ENCODE measurements around the gene LIMA1.
A peak's percentile ranks its signal among the peaks of the same experiment; 100 is the strongest.
"Not testable (repeated sequence)": the region's sequence is repeated elsewhere in the genome, so short reads cannot be mapped to it uniquely, and the experiment has no call there.

The LIMA1 gene

DNA sequence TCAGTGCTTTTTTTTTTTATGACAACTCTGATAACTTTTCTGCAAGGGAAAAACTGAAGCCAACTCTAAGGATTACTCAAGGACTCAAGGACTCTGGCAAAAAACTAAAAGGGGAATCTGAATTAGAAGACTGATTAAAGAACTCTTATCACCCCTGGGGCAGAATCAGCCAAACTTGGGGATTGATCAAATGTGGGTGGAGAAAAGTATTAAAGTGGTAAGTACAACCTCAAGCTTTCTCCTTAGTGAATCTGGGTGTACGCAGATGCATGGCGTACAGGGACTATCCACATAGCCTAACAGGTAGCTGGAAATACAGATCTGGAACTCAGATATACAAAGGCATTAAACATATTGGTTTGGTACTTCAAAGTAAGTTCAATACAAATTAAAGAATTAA is 7.3 kb downstream of the LIMA1 start:
- no peak for DNase-seq
- peaks cover 11% of the 10 kb centered on the region for H3K4me1 Mint-ChIP-seq
- H3K27ac Mint-ChIP-seq: no peak overlapping the region
- no peak for TF ChIP-seq CTCF (IDR thresholded peaks at IDR 0.05)
- H3K27me3 Mint-ChIP-seq (ENCODE audit: low read depth, poor library complexity): peaks cover 10% of the 10 kb centered on the region
- H3K36me3 Mint-ChIP-seq (ENCODE audit: low read depth): no peaks in the 10 kb centered on the region
- no peak overlapping the region for H3K4me3 Mint-ChIP-seq
- no peaks in the 10 kb centered on the region for H3K9me3 Mint-ChIP-seq

GRCh38 chr12:50275556-50275955 is 7.8 kb downstream of the LIMA1 start:
- DNase-seq: no peak
- no peak for TF ChIP-seq CTCF (IDR thresholded peaks at IDR 0.05)
- H3K4me1 Mint-ChIP-seq: peaks cover 11% of the 10 kb centered on the region
- no peaks in the 10 kb centered on the region for H3K36me3 Mint-ChIP-seq (ENCODE audit: low read depth)
- H3K4me3 Mint-ChIP-seq: no peak overlapping the region
- H3K27ac Mint-ChIP-seq: peak overlapping the region; percentile 18
- peaks cover 5% of the 10 kb centered on the region for H3K27me3 Mint-ChIP-seq (ENCODE audit: low read depth, poor library complexity)
- no peaks in the 10 kb centered on the region for H3K9me3 Mint-ChIP-seq

DNA sequence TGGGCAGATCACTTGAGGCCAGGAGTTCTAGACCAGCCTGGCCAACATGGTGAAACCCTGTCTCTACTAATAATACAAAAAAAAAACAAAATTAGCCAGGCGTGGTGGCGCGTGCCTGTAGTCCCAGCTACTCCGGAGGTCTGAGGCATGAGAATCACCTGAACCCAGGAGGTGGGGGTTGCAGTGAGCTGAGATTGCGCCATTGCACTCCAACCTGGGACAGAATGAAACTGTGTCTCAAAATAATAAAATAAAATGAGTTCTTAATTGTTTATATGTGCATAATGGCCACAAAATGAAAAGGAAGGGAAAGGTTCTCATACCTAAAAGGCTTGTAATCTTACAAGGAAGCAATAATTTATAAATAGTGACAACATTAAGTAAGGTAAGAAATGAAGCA is 8.2 kb downstream of the LIMA1 start:
- not testable (repeated sequence) for H3K36me3 Mint-ChIP-seq (ENCODE audit: low read depth); H3K4me3 Mint-ChIP-seq; H3K27ac Mint-ChIP-seq; H3K9me3 Mint-ChIP-seq; H3K27me3 Mint-ChIP-seq (ENCODE audit: low read depth, poor library complexity); DNase-seq
- H3K4me1 Mint-ChIP-seq: peaks cover 11% of the 10 kb centered on the region

DNA sequence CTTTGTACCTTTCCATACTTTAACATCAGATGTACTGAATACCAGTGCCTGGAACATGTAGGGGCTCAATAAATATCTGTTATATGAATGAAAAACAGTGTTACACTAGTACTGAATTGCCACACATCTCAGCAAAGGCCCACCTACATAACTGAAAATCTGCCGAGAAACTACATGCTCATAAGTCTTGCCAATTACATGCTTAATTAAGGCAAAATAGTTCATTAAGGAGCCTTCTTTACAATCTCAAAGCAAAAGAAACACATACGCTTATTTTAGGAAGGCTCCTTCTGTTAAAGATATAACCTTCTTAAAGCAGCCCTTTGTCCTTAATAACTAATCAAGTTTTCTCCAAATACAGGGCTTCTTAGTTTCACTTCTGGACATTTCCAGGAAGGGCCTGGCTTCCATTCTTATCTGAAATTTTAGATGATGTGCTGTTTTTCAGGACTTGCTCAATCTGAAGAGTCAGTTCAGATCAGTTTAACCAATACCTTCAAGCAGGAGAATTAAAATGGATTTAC is 11.5 kb downstream of the LIMA1 start:
- H3K4me1 Mint-ChIP-seq: no peaks in the 10 kb centered on the region

GRCh38 chr12:50268482-50268881 is 14.8 kb downstream of the LIMA1 start:
- no peak for TF ChIP-seq CTCF (IDR thresholded peaks at IDR 0.05)
- H3K36me3 Mint-ChIP-seq (ENCODE audit: low read depth): no peaks in the 10 kb centered on the region
- no peak for DNase-seq
- no peaks in the 10 kb centered on the region for H3K4me1 Mint-ChIP-seq
- peaks cover 9% of the 10 kb centered on the region for H3K9me3 Mint-ChIP-seq
- no peak overlapping the region for H3K27ac Mint-ChIP-seq
- H3K27me3 Mint-ChIP-seq (ENCODE audit: low read depth, poor library complexity): no peaks in the 10 kb centered on the region
- H3K4me3 Mint-ChIP-seq: no peak overlapping the region

More for the DNA sequence above, 11.5 kb downstream of the LIMA1 start:
- DNase-seq: no peak
- H3K4me3 Mint-ChIP-seq: no peak overlapping the region
- H3K9me3 Mint-ChIP-seq: no peaks in the 10 kb centered on the region
- no peak for TF ChIP-seq CTCF (IDR thresholded peaks at IDR 0.05)
- no peaks in the 10 kb centered on the region for H3K27me3 Mint-ChIP-seq (ENCODE audit: low read depth, poor library complexity)
- no peak overlapping the region for H3K27ac Mint-ChIP-seq
- H3K36me3 Mint-ChIP-seq (ENCODE audit: low read depth): no peaks in the 10 kb centered on the region

GRCh38 chr12:50265770-50266524 is 17.4 kb downstream of the LIMA1 start:
- no peak for TF ChIP-seq CTCF (IDR thresholded peaks at IDR 0.05)
- no peak overlapping the region for H3K4me3 Mint-ChIP-seq
- no peak overlapping the region for H3K27ac Mint-ChIP-seq
- H3K27me3 Mint-ChIP-seq (ENCODE audit: low read depth, poor library complexity): no peaks in the 10 kb centered on the region
- no peak for DNase-seq
- H3K36me3 Mint-ChIP-seq (ENCODE audit: low read depth): no peaks in the 10 kb centered on the region
- peaks cover 9% of the 10 kb centered on the region for H3K9me3 Mint-ChIP-seq
- no peaks in the 10 kb centered on the region for H3K4me1 Mint-ChIP-seq
